ENCODE data around the gene FGF4.

The FGF4 gene

DNA sequence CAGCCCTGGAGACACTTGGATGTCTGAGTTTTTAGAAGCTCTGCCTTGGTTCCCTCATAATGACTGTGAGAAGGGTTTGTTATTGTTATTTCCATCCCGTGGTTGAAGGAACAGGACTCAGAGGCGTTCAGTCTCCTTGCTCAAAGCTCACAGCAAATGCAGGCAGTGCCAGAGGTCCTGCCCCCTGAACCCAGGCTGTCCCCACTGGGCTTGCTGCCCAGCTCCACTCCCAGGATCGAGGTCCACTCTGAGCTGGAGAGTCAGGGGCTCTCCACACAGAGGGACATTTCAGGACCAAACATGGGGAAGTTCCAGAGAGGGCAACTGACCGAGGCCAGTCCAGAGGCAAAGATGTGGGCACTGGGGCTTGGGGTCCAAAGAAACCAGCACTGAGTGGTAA is 14.8 kb downstream of the FGF4 start:
- peaks cover 26% of the 10 kb centered on the region for H3K27me3 ChIP-seq (ENCODE audit: control insufficient read depth, insufficient read depth, low read length)
- H3K4me1 ChIP-seq (ENCODE audit: control insufficient read depth, insufficient read depth, low read length), result no peaks in the 10 kb centered on the region
- H3K9ac ChIP-seq (ENCODE audit: low read depth, low read length), result no peak overlapping the region
- no peaks in the 10 kb centered on the region for H3K9me3 ChIP-seq (replicated peaks; ENCODE audit: low read length)
- H3K4me3 ChIP-seq (ENCODE audit: low read length), result no peak overlapping the region
- H3K4me2 ChIP-seq (ENCODE audit: low read length), result no peak overlapping the region
- H3K36me3 ChIP-seq (ENCODE audit: insufficient read depth, low read length), result no peaks in the 10 kb centered on the region

DNA sequence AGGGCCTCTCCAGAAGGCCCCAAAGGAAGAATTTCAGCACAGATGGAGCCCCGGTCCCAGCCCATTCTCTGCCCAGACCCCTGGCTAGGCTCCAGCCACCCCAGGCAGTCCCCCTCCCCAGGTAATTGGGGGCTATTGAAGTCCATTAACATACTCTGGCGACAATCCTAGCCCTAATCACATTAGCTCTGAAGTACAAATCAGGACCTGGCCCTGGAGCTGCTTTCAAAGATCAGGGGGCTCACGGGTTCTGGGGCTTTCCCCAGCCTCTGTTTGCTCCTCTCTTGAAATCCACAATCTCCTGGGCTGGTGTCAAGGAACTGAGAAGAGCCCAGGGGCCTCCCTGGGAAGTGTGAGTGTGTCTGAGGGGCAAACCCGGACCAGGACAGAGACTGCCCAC is 22.3 kb downstream of the FGF4 start:
- H3K4me2 ChIP-seq (ENCODE audit: low read length), result no peak overlapping the region

DNA sequence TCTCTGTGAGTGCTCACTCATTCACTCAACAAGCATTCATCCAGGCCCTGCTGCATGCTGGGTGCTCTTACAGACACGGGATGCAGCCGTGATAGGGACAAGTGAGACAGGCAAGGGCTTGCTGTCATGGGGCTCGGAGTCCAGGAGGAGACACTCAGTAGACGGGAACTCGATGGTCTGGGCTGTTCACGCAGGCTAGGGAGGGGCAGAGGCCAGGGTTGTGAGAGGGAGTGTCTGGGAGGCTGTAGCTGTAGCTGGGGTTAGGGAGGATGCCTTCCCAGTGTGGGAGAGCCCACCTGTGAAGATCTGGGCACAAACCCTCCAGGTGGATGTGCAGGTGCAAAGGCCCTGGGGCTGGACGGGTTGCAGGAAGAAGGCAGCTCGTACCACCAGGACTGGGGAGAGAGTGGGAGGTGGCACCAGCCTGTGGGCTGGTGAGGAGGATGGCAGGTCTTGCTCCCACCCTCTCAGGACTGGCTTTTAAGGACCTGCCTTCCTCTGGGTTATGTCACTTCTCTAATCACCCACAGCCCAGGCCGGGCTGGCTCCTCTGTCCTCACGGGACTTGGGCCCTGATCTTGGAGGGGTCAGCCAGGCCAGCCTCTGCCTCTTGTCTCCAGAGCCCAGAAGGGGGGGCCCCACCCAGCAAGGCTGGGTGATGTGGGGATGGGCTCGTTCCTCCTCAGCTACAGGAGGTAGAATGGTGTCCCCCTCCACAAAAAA is 24.1 kb downstream of the FGF4 start:
- Histone ChIP-seq H3K36me3 (ENCODE audit: insufficient read depth, low read length) (no peaks in the 10 kb centered on the region), H3K9me3 (replicated peaks; ENCODE audit: low read length) (no peaks in the 10 kb centered on the region), H3K4me2 (ENCODE audit: low read length) (no peak overlapping the region), H3K27me3 (ENCODE audit: control insufficient read depth, insufficient read depth, low read length) (peaks cover 33% of the 10 kb centered on the region), H3K4me1 (ENCODE audit: control insufficient read depth, insufficient read depth, low read length) (no peaks in the 10 kb centered on the region), H3K9ac (ENCODE audit: low read depth, low read length) (no peak overlapping the region), H3K4me3 (ENCODE audit: low read length) (no peak overlapping the region)

More for the DNA sequence above, 22.3 kb downstream of the FGF4 start:
- H3K4me1 ChIP-seq (ENCODE audit: control insufficient read depth, insufficient read depth, low read length), result no peaks in the 10 kb centered on the region
- H3K9ac ChIP-seq (ENCODE audit: low read depth, low read length), result no peak overlapping the region
- H3K9me3 ChIP-seq (replicated peaks; ENCODE audit: low read length), result no peaks in the 10 kb centered on the region
- no peak overlapping the region for H3K4me3 ChIP-seq (ENCODE audit: low read length)
- H3K27me3 ChIP-seq (ENCODE audit: control insufficient read depth, insufficient read depth, low read length), result peaks cover 23% of the 10 kb centered on the region
- H3K36me3 ChIP-seq (ENCODE audit: insufficient read depth, low read length), result no peaks in the 10 kb centered on the region

DNA sequence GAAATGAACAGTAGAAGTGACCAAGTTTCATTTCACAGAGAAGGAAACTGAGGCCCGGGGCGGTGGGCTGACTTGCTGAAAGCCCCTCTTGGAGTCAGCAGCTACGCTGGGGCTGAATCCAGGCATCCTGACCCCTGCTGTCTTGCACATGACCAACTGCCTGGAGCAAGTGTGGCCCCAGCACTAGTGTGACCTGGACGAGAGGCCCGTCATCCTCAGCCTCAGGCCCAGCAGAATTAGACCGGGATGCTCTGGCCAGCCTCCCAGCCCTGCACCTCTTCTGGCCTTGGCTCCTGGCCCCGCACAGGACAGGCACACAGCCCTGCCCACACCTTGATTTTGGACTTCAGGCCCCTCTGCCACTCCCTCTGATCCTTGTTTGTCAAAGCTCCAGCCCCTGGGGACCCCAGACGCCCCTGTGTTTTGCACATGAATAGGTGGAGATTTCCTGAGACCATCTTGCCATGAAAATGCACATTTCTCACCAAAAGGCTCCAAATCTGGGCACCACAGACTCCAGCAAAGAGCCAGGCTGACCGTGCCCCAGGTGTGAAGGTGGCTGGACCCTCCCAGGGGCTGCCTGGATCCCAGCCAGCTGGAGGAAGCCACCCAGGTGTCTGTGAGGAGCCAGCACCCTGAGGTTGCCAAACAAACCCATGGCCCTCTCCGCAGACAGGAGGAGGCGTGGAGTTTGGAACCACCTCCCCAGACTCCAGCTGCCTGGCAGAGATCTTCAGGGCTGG is 24.9 kb downstream of the FGF4 start:
- Histone ChIP-seq H3K4me2 (ENCODE audit: low read length) (no peak overlapping the region), H3K4me1 (ENCODE audit: control insufficient read depth, insufficient read depth, low read length) (no peaks in the 10 kb centered on the region), H3K36me3 (ENCODE audit: insufficient read depth, low read length) (no peaks in the 10 kb centered on the region), H3K27me3 (ENCODE audit: control insufficient read depth, insufficient read depth, low read length) (peaks cover 40% of the 10 kb centered on the region), H3K4me3 (ENCODE audit: low read length) (no peak overlapping the region), H3K9ac (ENCODE audit: low read depth, low read length) (no peak overlapping the region), H3K9me3 (replicated peaks; ENCODE audit: low read length) (no peaks in the 10 kb centered on the region)

DNA sequence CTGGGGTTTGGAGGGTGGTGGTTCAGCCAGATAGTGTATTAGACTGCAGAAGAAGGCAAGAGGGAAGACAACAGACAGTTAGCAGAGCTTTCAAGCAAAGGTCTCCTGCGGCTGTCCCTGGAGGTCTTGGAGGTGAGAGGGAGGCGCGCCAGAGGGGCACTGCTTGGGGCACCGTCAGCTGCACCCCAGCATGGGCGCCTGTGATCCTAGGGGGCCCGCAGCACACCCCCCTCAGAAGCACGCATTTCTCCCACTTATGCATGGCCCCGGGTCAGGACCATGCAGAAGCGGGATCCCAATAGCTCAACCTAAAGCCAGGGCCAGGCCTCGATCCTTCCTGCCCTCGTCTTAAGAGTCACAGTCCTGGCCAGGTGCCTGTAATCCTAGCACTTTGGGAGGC is 26.5 kb downstream of the FGF4 start:
- Histone ChIP-seq H3K4me3 (ENCODE audit: low read length) (no peak overlapping the region), H3K27me3 (ENCODE audit: control insufficient read depth, insufficient read depth, low read length) (peaks cover 41% of the 10 kb centered on the region), H3K36me3 (ENCODE audit: insufficient read depth, low read length) (no peaks in the 10 kb centered on the region), H3K4me1 (ENCODE audit: control insufficient read depth, insufficient read depth, low read length) (peaks cover 3% of the 10 kb centered on the region), H3K4me2 (ENCODE audit: low read length) (no peak overlapping the region), H3K9ac (ENCODE audit: low read depth, low read length) (no peak overlapping the region), H3K9me3 (replicated peaks; ENCODE audit: low read length) (no peaks in the 10 kb centered on the region)

DNA sequence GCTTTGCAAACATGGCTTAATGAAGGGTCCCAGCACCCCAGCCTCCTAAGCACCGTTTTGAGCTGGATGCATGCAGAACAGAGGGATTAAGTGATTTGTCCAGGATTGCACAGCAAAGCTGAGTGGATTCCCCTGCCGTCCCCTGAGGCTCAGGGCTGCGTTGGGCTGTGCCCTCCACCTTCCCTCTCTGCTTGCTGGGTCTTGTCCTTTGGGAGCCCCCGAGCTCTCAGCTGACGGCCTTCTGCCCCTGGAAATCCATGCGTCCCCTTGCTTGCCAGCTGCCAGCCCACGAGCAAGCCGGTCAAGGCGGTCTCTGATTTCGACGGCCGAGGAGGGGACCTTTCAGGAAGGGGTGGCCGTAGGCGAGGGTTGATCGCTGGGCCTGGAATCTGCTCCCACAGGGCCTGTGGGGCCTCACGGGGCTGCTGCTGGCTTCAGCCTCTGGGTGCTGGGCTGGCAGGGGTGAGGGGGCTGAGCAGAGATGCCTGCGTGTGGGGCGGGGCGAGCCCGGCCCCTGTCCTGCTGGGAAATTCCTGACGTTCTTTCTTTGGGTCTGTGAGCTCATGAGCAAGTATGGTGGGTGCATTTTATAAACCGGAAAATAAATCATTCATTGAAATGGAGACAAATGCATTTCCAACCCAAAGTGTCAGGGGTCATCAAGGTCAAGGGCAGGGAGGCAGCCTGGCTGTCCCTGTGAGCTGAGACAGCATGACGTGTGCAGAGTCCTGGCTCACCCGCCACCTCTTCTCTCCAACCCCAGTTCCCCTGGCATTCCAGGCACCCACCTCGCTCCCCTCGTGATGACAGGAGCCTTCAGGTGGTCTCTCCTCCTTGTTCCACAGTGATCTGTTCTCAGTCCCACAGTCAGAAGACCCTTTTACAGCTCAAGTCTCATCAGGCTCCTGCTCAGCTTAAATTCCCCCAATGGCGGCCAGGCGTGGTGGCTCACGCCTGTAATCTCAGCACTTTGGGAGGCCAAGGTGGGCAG is 28.1 kb downstream of the FGF4 start:
- no peak overlapping the region for H3K4me3 ChIP-seq (ENCODE audit: low read length)
- H3K27me3 ChIP-seq (ENCODE audit: control insufficient read depth, insufficient read depth, low read length), result peaks cover 43% of the 10 kb centered on the region
- no peaks in the 10 kb centered on the region for H3K9me3 ChIP-seq (replicated peaks; ENCODE audit: low read length)
- H3K4me2 ChIP-seq (ENCODE audit: low read length), result no peak overlapping the region
- H3K9ac ChIP-seq (ENCODE audit: low read depth, low read length), result no peak overlapping the region
- no peaks in the 10 kb centered on the region for H3K36me3 ChIP-seq (ENCODE audit: insufficient read depth, low read length)
- peaks cover 3% of the 10 kb centered on the region for H3K4me1 ChIP-seq (ENCODE audit: control insufficient read depth, insufficient read depth, low read length)

DNA sequence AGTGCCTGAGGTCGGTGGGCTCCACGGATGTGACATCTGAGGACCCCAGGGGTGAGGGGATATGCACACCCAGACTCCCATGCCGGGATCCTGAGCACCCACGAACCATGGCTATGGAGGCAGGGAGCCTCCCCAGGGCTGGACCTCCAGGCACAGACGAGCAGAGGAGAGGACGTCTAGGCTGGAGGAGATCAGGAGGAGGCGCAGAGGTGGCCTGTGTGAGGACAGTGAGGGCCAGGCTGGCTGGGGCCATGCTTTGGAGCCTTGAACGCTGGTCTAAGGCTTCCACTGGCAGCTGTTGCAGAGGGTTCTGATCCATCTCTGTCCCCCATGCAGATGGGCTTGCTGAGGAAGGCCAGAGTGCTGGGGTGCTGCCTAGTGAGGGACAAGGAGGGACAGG is 29.0 kb downstream of the FGF4 start:
- no peaks in the 10 kb centered on the region for H3K36me3 ChIP-seq (ENCODE audit: insufficient read depth, low read length)
- no peak overlapping the region for H3K4me2 ChIP-seq (ENCODE audit: low read length)
- H3K9me3 ChIP-seq (replicated peaks; ENCODE audit: low read length), result no peaks in the 10 kb centered on the region
- H3K4me1 ChIP-seq (ENCODE audit: control insufficient read depth, insufficient read depth, low read length), result peaks cover 3% of the 10 kb centered on the region
- H3K27me3 ChIP-seq (ENCODE audit: control insufficient read depth, insufficient read depth, low read length), result peaks cover 43% of the 10 kb centered on the region
- H3K4me3 ChIP-seq (ENCODE audit: low read length), result no peak overlapping the region
- H3K9ac ChIP-seq (ENCODE audit: low read depth, low read length), result no peak overlapping the region

- Histone ChIP-seq H3K27me3 (ENCODE audit: control insufficient read depth, insufficient read depth, low read length) (peaks cover 41% of the 10 kb centered on the region), H3K9ac (ENCODE audit: low read depth, low read length) (no peak overlapping the region)
Observed at GRCh38 chr11:69745201-69745600, 29.9 kb downstream of the FGF4 start.

GRCh38 chr11:69744435-69744834 is 30.7 kb downstream of the FGF4 start:
- Histone ChIP-seq H3K4me1 (ENCODE audit: control insufficient read depth, insufficient read depth, low read length) (peaks cover 3% of the 10 kb centered on the region), H3K27me3 (ENCODE audit: control insufficient read depth, insufficient read depth, low read length) (peaks cover 37% of the 10 kb centered on the region), H3K4me2 (ENCODE audit: low read length) (no peak overlapping the region), H3K9me3 (replicated peaks; ENCODE audit: low read length) (no peaks in the 10 kb centered on the region), H3K4me3 (ENCODE audit: low read length) (no peak overlapping the region), H3K9ac (ENCODE audit: low read depth, low read length) (no peak overlapping the region), H3K36me3 (ENCODE audit: insufficient read depth, low read length) (no peaks in the 10 kb centered on the region)

More at GRCh38 chr11:69745201-69745600, 29.9 kb downstream of the FGF4 start:
- no peak overlapping the region for H3K4me3 ChIP-seq (ENCODE audit: low read length)
- H3K4me1 ChIP-seq (ENCODE audit: control insufficient read depth, insufficient read depth, low read length), result peaks cover 3% of the 10 kb centered on the region
- H3K36me3 ChIP-seq (ENCODE audit: insufficient read depth, low read length), result no peaks in the 10 kb centered on the region
- H3K9me3 ChIP-seq (replicated peaks; ENCODE audit: low read length), result no peaks in the 10 kb centered on the region
- H3K4me2 ChIP-seq (ENCODE audit: low read length), result no peak overlapping the region

GRCh38 chr11:69734841-69735240 is 40.3 kb downstream of the FGF4 start:
- H3K4me3 ChIP-seq (ENCODE audit: low read length), result no peak overlapping the region
- H3K36me3 ChIP-seq (ENCODE audit: insufficient read depth, low read length), result no peaks in the 10 kb centered on the region
- H3K4me2 ChIP-seq (ENCODE audit: low read length), result no peak overlapping the region
- H3K9me3 ChIP-seq (replicated peaks; ENCODE audit: low read length), result peaks cover 3% of the 10 kb centered on the region
- no peaks in the 10 kb centered on the region for H3K4me1 ChIP-seq (ENCODE audit: control insufficient read depth, insufficient read depth, low read length)
- no peak overlapping the region for H3K9ac ChIP-seq (ENCODE audit: low read depth, low read length)
- peaks cover 10% of the 10 kb centered on the region for H3K27me3 ChIP-seq (ENCODE audit: control insufficient read depth, insufficient read depth, low read length)

- H3K4me2 ChIP-seq (ENCODE audit: low read length), result no peak overlapping the region
- H3K9me3 ChIP-seq (replicated peaks; ENCODE audit: low read length), result peaks cover 3% of the 10 kb centered on the region
- no peak overlapping the region for H3K4me3 ChIP-seq (ENCODE audit: low read length)
- H3K36me3 ChIP-seq (ENCODE audit: insufficient read depth, low read length), result no peaks in the 10 kb centered on the region
- H3K27me3 ChIP-seq (ENCODE audit: control insufficient read depth, insufficient read depth, low read length), result peaks cover 13% of the 10 kb centered on the region
- H3K9ac ChIP-seq (ENCODE audit: low read depth, low read length), result no peak overlapping the region
- H3K4me1 ChIP-seq (ENCODE audit: control insufficient read depth, insufficient read depth, low read length), result no peaks in the 10 kb centered on the region
Observed at GRCh38 chr11:69734367-69734766, 40.8 kb downstream of the FGF4 start.

Measured in skeletal muscle satellite cell (primary cell).